ENCODE measurements around the gene CHRND. TPM values are rescaled to one million over a fixed set of nuclear protein-coding genes. Genes with fewer than 3 reads are reported as not detected.

Gene CHRND
- total RNA-seq, 1 experiment from 2014 or later, result not detected

- H3K4me1 Mint-ChIP-seq (ENCODE audit: low read depth, unreplicated experiment), result no peaks in the 10 kb centered on the region
- H3K4me3 Mint-ChIP-seq (ENCODE audit: unreplicated experiment), result peak overlapping the region; percentile 88
- Histone ChIP-seq H3K4me3 (ENCODE audit: low read depth, low read length) (peak overlapping the region; percentile 50), H3K4me1 (no peaks in the 10 kb centered on the region), H3K36me3 (ENCODE audit: control insufficient read depth, insufficient read depth, low read length) (no peaks in the 10 kb centered on the region), H3K9me3 (no peaks in the 10 kb centered on the region), H3K27me3 (replicated peaks; ENCODE audit: control insufficient read depth, insufficient read depth, low read length) (no peaks in the 10 kb centered on the region)
- DNase-seq, result no peak
- peaks cover 33% of the 10 kb centered on the region for H3K36me3 Mint-ChIP-seq (ENCODE audit: insufficient read depth, unreplicated experiment)
- TSS peak; percentile 41 for BruUV-seq (replicated peaks)
- CTCF ChIA-PET, result no interaction called here
- no peaks in the 10 kb centered on the region for H3K9me3 Mint-ChIP-seq (ENCODE audit: unreplicated experiment)
- H3K27ac Mint-ChIP-seq (ENCODE audit: unreplicated experiment), result peak overlapping the region; percentile 95
- intact Hi-C loops (cut with micrococcal nuclease; ENCODE audit: unreplicated experiment), result no loop called here
- H3K27me3 Mint-ChIP-seq (ENCODE audit: insufficient read depth, unreplicated experiment), result no peaks in the 10 kb centered on the region
- POLR2A ChIA-PET, result interaction anchor here (0.6 to 1.1 kb wide), 3 partner anchors 19 to 224 kb away, joined by 3 to 4 read pairs (median 4); no protein-coding TSS in a partner anchor
- no peak for TF ChIP-seq CTCF (IDR thresholded peaks at IDR 0.05; ENCODE audit: insufficient read depth in 1 of 2, low read depth in 1 of 2, low read length in 1 of 2, severe bottlenecking in 1 of 2, unreplicated experiment in 1 of 2)
These were observed 25.3 kb downstream of the CHRND start for GRCh38 chr2:232551250-232551638.

DNA sequence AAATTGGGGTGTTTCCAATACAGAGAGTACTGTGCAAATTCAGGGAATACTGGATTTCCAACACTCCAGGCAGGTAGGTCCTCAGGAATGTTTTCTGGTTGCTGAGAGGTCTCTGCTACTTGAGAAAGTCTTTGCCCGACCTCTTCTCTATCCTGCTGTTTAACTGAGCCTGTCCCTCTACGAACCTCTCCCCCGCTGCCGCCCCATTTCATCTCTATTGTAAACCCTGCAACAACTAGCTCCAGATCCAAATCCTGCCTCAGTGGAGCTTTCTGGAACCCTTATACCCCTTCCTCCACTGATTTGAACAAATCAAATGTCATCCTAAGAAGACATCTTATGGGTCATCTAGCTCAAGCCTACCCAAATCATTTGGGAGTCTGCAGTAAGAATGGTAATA, 25.8 kb downstream of the CHRND start:
- ChIA-PET CTCF (no interaction called here), POLR2A (no interaction called here)
- H3K36me3 ChIP-seq (ENCODE audit: control insufficient read depth, insufficient read depth, low read length), result no peaks in the 10 kb centered on the region
- BruUV-seq (replicated peaks), result no TSS peak
- Mint-ChIP-seq H3K4me3 (ENCODE audit: unreplicated experiment) (peak overlapping the region; percentile 88), H3K36me3 (ENCODE audit: insufficient read depth, unreplicated experiment) (peaks cover 32% of the 10 kb centered on the region), H3K9me3 (ENCODE audit: unreplicated experiment) (no peaks in the 10 kb centered on the region), H3K27ac (ENCODE audit: unreplicated experiment) (peak overlapping the region; percentile 95), H3K27me3 (ENCODE audit: insufficient read depth, unreplicated experiment) (no peaks in the 10 kb centered on the region), H3K4me1 (ENCODE audit: low read depth, unreplicated experiment) (no peaks in the 10 kb centered on the region)
- H3K9me3 ChIP-seq, result no peaks in the 10 kb centered on the region
- H3K4me1 ChIP-seq, result no peaks in the 10 kb centered on the region
- intact Hi-C loops (cut with micrococcal nuclease; ENCODE audit: unreplicated experiment), result no loop called here
- H3K4me3 ChIP-seq (ENCODE audit: low read depth, low read length), result peak overlapping the region; percentile 50
- TF ChIP-seq CTCF (IDR thresholded peaks at IDR 0.05; ENCODE audit: insufficient read depth in 1 of 2, low read depth in 1 of 2, low read length in 1 of 2, severe bottlenecking in 1 of 2, unreplicated experiment in 1 of 2), result no peak
- DNase-seq, result no peak
- H3K27me3 ChIP-seq (replicated peaks; ENCODE audit: control insufficient read depth, insufficient read depth, low read length), result no peaks in the 10 kb centered on the region

- TF ChIP-seq CTCF (IDR thresholded peaks at IDR 0.05; ENCODE audit: insufficient read depth in 1 of 2, low read depth in 1 of 2, low read length in 1 of 2, severe bottlenecking in 1 of 2, unreplicated experiment in 1 of 2), result no peak
- Histone ChIP-seq H3K27me3 (replicated peaks; ENCODE audit: control insufficient read depth, insufficient read depth, low read length) (no peaks in the 10 kb centered on the region), H3K4me1 (no peaks in the 10 kb centered on the region), H3K4me3 (ENCODE audit: low read depth, low read length) (no peak overlapping the region), H3K36me3 (ENCODE audit: control insufficient read depth, insufficient read depth, low read length) (no peaks in the 10 kb centered on the region), H3K9me3 (no peaks in the 10 kb centered on the region)
- Mint-ChIP-seq H3K4me1 (ENCODE audit: low read depth, unreplicated experiment) (no peaks in the 10 kb centered on the region), H3K27me3 (ENCODE audit: insufficient read depth, unreplicated experiment) (no peaks in the 10 kb centered on the region), H3K9me3 (ENCODE audit: unreplicated experiment) (no peaks in the 10 kb centered on the region), H3K36me3 (ENCODE audit: insufficient read depth, unreplicated experiment) (peaks cover 38% of the 10 kb centered on the region), H3K27ac (ENCODE audit: unreplicated experiment) (no peak overlapping the region), H3K4me3 (ENCODE audit: unreplicated experiment) (no peak overlapping the region)
- CTCF ChIA-PET, result no interaction called here
- no TSS peak for BruUV-seq (replicated peaks)
- POLR2A ChIA-PET, result no interaction called here
- DNase-seq, result no peak
- intact Hi-C loops (cut with micrococcal nuclease; ENCODE audit: unreplicated experiment), result no loop called here
These were observed 30.5 kb downstream of the CHRND start for GRCh38 chr2:232556426-232556825.
